Measurements from ENCODE around the gene NTHL1.

GRCh38 chr16:2058420-2058819 is 10.8 kb upstream of the NTHL1 start:
- TF ChIP-seq POLR2A (IDR thresholded peaks at IDR 0.05): no peak
- TF ChIP-seq, protein P1, sequence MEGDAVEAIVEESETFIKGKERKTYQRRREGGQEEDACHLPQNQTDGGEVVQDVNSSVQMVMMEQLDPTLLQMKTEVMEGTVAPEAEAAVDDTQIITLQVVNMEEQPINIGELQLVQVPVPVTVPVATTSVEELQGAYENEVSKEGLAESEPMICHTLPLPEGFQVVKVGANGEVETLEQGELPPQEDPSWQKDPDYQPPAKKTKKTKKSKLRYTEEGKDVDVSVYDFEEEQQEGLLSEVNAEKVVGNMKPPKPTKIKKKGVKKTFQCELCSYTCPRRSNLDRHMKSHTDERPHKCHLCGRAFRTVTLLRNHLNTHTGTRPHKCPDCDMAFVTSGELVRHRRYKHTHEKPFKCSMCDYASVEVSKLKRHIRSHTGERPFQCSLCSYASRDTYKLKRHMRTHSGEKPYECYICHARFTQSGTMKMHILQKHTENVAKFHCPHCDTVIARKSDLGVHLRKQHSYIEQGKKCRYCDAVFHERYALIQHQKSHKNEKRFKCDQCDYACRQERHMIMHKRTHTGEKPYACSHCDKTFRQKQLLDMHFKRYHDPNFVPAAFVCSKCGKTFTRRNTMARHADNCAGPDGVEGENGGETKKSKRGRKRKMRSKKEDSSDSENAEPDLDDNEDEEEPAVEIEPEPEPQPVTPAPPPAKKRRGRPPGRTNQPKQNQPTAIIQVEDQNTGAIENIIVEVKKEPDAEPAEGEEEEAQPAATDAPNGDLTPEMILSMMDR (IDR thresholded peaks at IDR 0.05): no peak
